Mesothelial cell of epicardium (in vitro differentiated cells): ENCODE measurements around the gene HCAR3. TPM values are rescaled to one million over a fixed set of nuclear protein-coding genes. Genes with fewer than 3 reads are reported as not detected.

Experiments
- DNase-seq, 2 experiments: peaks; one replicate each; pipeline ENCODE4 v3.0.0; 2021; ENCODE audit warnings: low spot score in 2 of 2; ENCODE audit not compliant: unreplicated experiment in 2 of 2
- H3K27ac Mint-ChIP-seq: 2 replicates; pipeline ENCODE4 v1.8.0; 2021; ENCODE audit warnings: mixed read lengths
- H3K27me3 Mint-ChIP-seq: 2 replicates; pipeline ENCODE4 v1.8.0; 2021; ENCODE audit warnings: low read depth, mixed read lengths
- H3K36me3 Mint-ChIP-seq: 2 replicates; pipeline ENCODE4 v1.8.0; 2021; ENCODE audit warnings: mixed read lengths
- H3K4me1 Mint-ChIP-seq: 2 replicates; pipeline ENCODE4 v1.8.0; 2021; ENCODE audit warnings: mixed read lengths
- H3K4me3 Mint-ChIP-seq: 2 replicates; pipeline ENCODE4 v1.8.0; 2021; ENCODE audit warnings: mild to moderate bottlenecking, moderate library complexity, mixed read lengths
- H3K9me3 Mint-ChIP-seq: 2 replicates; pipeline ENCODE4 v1.8.0; 2021; ENCODE audit warnings: mixed read lengths
- CTCF ChIP-seq: fragments of 200-600 bp; sonication (generic); IDR thresholded peaks from one replicate; pipeline ENCODE4 v1.5.0; 2021; ENCODE audit warnings: antibody characterized with exemption; ENCODE audit not compliant: unreplicated experiment
- total RNA-seq: library from RNA; stranded (reverse); gene quantifications from 3 replicates; pipeline ENCODE4 v1.2.1, GENCODE V29; 2021

Gene HCAR3
- total RNA-seq, 1 donor from 2014 or later, result 1.1 TPM

DNA sequence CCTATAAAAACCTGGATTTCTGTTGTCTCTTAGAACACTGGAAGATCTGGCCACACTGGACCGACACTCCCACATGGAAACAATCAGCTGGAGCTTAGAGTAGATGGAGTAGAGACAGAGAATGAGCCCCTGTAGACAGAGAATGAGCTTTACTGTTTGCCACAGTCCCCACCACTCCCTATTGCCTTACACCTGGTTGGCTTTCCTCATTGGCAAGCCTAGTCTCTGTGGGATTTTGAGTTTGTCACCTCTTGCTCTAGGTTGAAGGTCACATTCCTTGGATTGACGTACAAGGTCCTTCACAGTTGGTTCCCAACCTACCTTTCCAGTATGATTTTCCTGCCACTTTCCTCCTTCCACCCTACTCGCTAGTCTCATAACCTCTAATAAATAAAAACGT, 16.0 kb upstream of the HCAR3 start:
- H3K4me3 Mint-ChIP-seq, result no peak overlapping the region
- peak overlapping the region; percentile 66 for H3K27ac Mint-ChIP-seq
- H3K27me3 Mint-ChIP-seq, result no peaks in the 10 kb centered on the region
- DNase-seq, result no peak
- H3K36me3 Mint-ChIP-seq, result no peaks in the 10 kb centered on the region
- H3K9me3 Mint-ChIP-seq, result peaks cover 3% of the 10 kb centered on the region
- no peak for TF ChIP-seq CTCF
- peaks cover 34% of the 10 kb centered on the region for H3K4me1 Mint-ChIP-seq

GRCh38 chr12:122732170-122732569, 15.6 kb upstream of the HCAR3 start:
- TF ChIP-seq CTCF, result no peak
- H3K36me3 Mint-ChIP-seq, result no peaks in the 10 kb centered on the region
- peaks cover 3% of the 10 kb centered on the region for H3K9me3 Mint-ChIP-seq
- peaks cover 34% of the 10 kb centered on the region for H3K4me1 Mint-ChIP-seq
- H3K27me3 Mint-ChIP-seq, result no peaks in the 10 kb centered on the region
- H3K4me3 Mint-ChIP-seq, result no peak overlapping the region
- DNase-seq, result no peak
- H3K27ac Mint-ChIP-seq, result peak overlapping the region; percentile 66

- no peak for TF ChIP-seq CTCF
- DNase-seq, result no peak
- no peaks in the 10 kb centered on the region for H3K9me3 Mint-ChIP-seq
- H3K27ac Mint-ChIP-seq, result peak within 1 kb of the TSS; percentile 57
- no peaks in the 10 kb centered on the region for H3K36me3 Mint-ChIP-seq
- H3K4me3 Mint-ChIP-seq, result no peak within 1 kb of the TSS
- H3K4me1 Mint-ChIP-seq, result peaks cover 43% of the 10 kb centered on the region
- H3K27me3 Mint-ChIP-seq, result no peaks in the 10 kb centered on the region
These were observed 13.8 kb upstream of the HCAR3 start, which contains the start of gene HCAR1 for GRCh38 chr12:122730215-122731014. Gene HCAR1, minus strand, starts transcription at chr12:122730844. Its CDS starts 505 bp downstream, at chr12:122730339.

DNA sequence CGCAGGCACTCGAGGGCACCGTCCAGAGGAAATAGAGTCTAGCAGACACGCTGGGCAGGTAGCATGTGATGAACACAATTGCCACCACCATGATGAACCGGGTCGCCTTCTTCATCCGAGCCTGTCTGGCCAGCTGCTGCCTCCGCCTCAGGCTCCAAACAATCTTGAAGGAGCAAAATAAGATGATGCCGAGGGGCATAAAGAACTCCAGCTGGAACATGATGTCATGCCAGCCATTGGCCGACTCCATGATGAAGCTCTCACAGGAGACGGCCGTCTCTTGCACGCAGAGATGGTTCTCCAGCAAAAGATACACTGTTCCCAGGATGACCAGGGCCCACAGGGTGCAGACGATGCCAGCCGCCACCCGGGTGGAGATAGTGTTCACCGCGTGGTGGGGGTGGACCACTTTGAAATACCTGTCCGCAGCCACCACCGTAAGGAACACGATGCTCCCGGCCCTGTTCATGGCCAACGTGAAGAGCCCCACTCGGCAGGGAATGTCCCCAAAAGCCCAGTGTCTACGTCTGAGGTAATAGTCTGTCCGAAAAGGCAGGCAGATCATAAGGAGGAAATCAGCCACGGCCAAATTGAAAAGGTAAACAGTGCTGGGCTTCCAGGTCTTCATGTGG, 13.1 kb upstream of the HCAR3 start:
- no peaks in the 10 kb centered on the region for H3K9me3 Mint-ChIP-seq
- no peaks in the 10 kb centered on the region for H3K27me3 Mint-ChIP-seq
- DNase-seq, result no peak
- no peak overlapping the region for H3K27ac Mint-ChIP-seq
- H3K36me3 Mint-ChIP-seq, result no peaks in the 10 kb centered on the region
- no peak overlapping the region for H3K4me3 Mint-ChIP-seq
- peaks cover 43% of the 10 kb centered on the region for H3K4me1 Mint-ChIP-seq
- no peak for TF ChIP-seq CTCF

- no peak for TF ChIP-seq CTCF
- Mint-ChIP-seq H3K27ac (peak overlapping the region; percentile 98), H3K4me1 (peaks cover 48% of the 10 kb centered on the region), H3K27me3 (no peaks in the 10 kb centered on the region), H3K36me3 (no peaks in the 10 kb centered on the region), H3K9me3 (no peaks in the 10 kb centered on the region), H3K4me3 (no peak overlapping the region)
- DNase-seq, result no peak
These were observed 9.5 kb upstream of the HCAR3 start for GRCh38 chr12:122726080-122726558.
